Measurements from ENCODE around the gene OGA. TPM values are rescaled to one million over a fixed set of nuclear protein-coding genes. Genes with fewer than 3 reads are reported as not detected.
A peak's percentile ranks its signal among the peaks of the same experiment; 100 is the strongest.

OGA gene
- polyA plus RNA-seq, 3 donors: 6.9 to 104 (median 15.3) TPM

- H3K27ac Mint-ChIP-seq: no peak overlapping the region
These were observed 51.3 kb downstream of the OGA start for GRCh38 chr10:101766753-101767599.

GRCh38 chr10:101766306-101766705 lies 51.9 kb downstream of the OGA start:
- Histone ChIP-seq H4K20me1 (ENCODE audit: insufficient read depth, low read length) (no peaks in the 10 kb centered on the region), H3K9me3 (replicated peaks in 1 of 2; ENCODE audit: control insufficient read depth in 1 of 2, insufficient read depth in 1 of 2, low read length in 2 of 2) (no peaks in the 10 kb centered on the region), H2AFZ (ENCODE audit: insufficient read depth, low read depth, low read length, poor library complexity, severe bottlenecking) (no peak overlapping the region), H3K9ac (ENCODE audit: insufficient read depth, low read length, poor library complexity, severe bottlenecking) (no peak overlapping the region), H3K27me3 (ENCODE audit: control insufficient read depth in 2 of 2, insufficient read depth in 2 of 2, low read length in 2 of 2) (peaks cover 0 to 34% of the 10 kb centered on the region in 2 donors), H3K79me2 (ENCODE audit: insufficient read depth, low read length) (no peaks in the 10 kb centered on the region), H3K4me2 (replicated peaks; ENCODE audit: extremely low read depth, low read length, poor library complexity, severe bottlenecking) (no peak overlapping the region), H3K27ac (ENCODE audit: low read depth in 1 of 2, low read length in 2 of 2) (no peak overlapping the region), H3K36me3 (replicated peaks in 1 of 2; ENCODE audit: control insufficient read depth in 1 of 2, insufficient read depth in 2 of 2, low read length in 2 of 2) (no peaks in the 10 kb centered on the region), H3K4me3 (replicated peaks in 1 of 3; ENCODE audit: low read depth in 2 of 3, low read length in 3 of 3) (no peak overlapping the region), H3K4me1 (ENCODE audit: control insufficient read depth in 1 of 2, insufficient read depth in 2 of 2, low read length in 2 of 2) (no peaks in the 10 kb centered on the region)
- TF ChIP-seq, protein P1, sequence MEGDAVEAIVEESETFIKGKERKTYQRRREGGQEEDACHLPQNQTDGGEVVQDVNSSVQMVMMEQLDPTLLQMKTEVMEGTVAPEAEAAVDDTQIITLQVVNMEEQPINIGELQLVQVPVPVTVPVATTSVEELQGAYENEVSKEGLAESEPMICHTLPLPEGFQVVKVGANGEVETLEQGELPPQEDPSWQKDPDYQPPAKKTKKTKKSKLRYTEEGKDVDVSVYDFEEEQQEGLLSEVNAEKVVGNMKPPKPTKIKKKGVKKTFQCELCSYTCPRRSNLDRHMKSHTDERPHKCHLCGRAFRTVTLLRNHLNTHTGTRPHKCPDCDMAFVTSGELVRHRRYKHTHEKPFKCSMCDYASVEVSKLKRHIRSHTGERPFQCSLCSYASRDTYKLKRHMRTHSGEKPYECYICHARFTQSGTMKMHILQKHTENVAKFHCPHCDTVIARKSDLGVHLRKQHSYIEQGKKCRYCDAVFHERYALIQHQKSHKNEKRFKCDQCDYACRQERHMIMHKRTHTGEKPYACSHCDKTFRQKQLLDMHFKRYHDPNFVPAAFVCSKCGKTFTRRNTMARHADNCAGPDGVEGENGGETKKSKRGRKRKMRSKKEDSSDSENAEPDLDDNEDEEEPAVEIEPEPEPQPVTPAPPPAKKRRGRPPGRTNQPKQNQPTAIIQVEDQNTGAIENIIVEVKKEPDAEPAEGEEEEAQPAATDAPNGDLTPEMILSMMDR (IDR thresholded peaks at IDR 0.05): no peak
- Mint-ChIP-seq H3K4me3 (peak overlapping the region in 1 of 2 donors; percentile 56), H3K4me1 (no peaks in the 10 kb centered on the region), H3K27ac (no peak overlapping the region), H3K27me3 (ENCODE audit: low read depth in 3 of 3) (peaks cover 38 to 68% (median 43%) of the 10 kb centered on the region in 3 donors), H3K9me3 (peaks cover 0 to 2% (median 0%) of the 10 kb centered on the region in 7 donors), H3K36me3 (no peaks in the 10 kb centered on the region)
- intact Hi-C loops (cut with micrococcal nuclease): no loop called here
- no peak for DNase-seq
- WGBS (ENCODE audit: insufficient coverage): 80% methylated on average over 1 of the region's 6 CpGs

More at GRCh38 chr10:101766753-101767599, 51.3 kb downstream of the OGA start:
- Mint-ChIP-seq H3K4me3 (peak overlapping the region in 1 of 2 donors; percentile 56), H3K36me3 (no peaks in the 10 kb centered on the region), H3K9me3 (peaks cover 0 to 2% (median 0%) of the 10 kb centered on the region in 7 donors), H3K4me1 (no peaks in the 10 kb centered on the region), H3K27me3 (ENCODE audit: low read depth in 3 of 3) (peaks cover 43 to 75% (median 50%) of the 10 kb centered on the region in 3 donors)
- WGBS (ENCODE audit: insufficient coverage): 88% methylated on average over 11 of the region's 12 CpGs
- no peak overlapping the region for H3K4me3 ChIP-seq (replicated peaks in 1 of 3; ENCODE audit: low read depth in 2 of 3, low read length in 3 of 3)
- intact Hi-C loops (cut with micrococcal nuclease): no loop called here
- no peaks in the 10 kb centered on the region for H3K4me1 ChIP-seq (ENCODE audit: control insufficient read depth in 1 of 2, insufficient read depth in 2 of 2, low read length in 2 of 2)
- H3K79me2 ChIP-seq (ENCODE audit: insufficient read depth, low read length): no peaks in the 10 kb centered on the region
- no peak for DNase-seq
- H4K20me1 ChIP-seq (ENCODE audit: insufficient read depth, low read length): no peaks in the 10 kb centered on the region
- no peak overlapping the region for H3K27ac ChIP-seq (ENCODE audit: low read depth in 1 of 2, low read length in 2 of 2)
- H3K36me3 ChIP-seq (replicated peaks in 1 of 2; ENCODE audit: control insufficient read depth in 1 of 2, insufficient read depth in 2 of 2, low read length in 2 of 2): no peaks in the 10 kb centered on the region
- H3K27me3 ChIP-seq (ENCODE audit: control insufficient read depth in 2 of 2, insufficient read depth in 2 of 2, low read length in 2 of 2): peaks cover 1 to 41% of the 10 kb centered on the region in 2 donors
- H2AFZ ChIP-seq (ENCODE audit: insufficient read depth, low read depth, low read length, poor library complexity, severe bottlenecking): no peak overlapping the region
- no peak overlapping the region for H3K9ac ChIP-seq (ENCODE audit: insufficient read depth, low read length, poor library complexity, severe bottlenecking)
- TF ChIP-seq, protein P1 (IDR thresholded peaks at IDR 0.05): no peak
- H3K9me3 ChIP-seq (replicated peaks in 1 of 2; ENCODE audit: control insufficient read depth in 1 of 2, insufficient read depth in 1 of 2, low read length in 2 of 2): no peaks in the 10 kb centered on the region
- H3K4me2 ChIP-seq (replicated peaks; ENCODE audit: extremely low read depth, low read length, poor library complexity, severe bottlenecking): no peak overlapping the region

Measured in CD14-positive monocyte (primary cell).